Thymus (tissue), 11 donors: ENCODE results near the gene NEGR1. TPM values are rescaled to one million over a fixed set of nuclear protein-coding genes. Genes with fewer than 3 reads are reported as not detected.

Source experiments
- DNase-seq, 9 donors: peaks; one replicate each; pipeline ENCODE4 v3.0.0-alpha.2; 2013; ENCODE audit warnings: low spot score in 9 of 9, low read depth in 6 of 9, missing footprints in 1 of 9
- H3K27ac ChIP-seq, 2 donors: one replicate each; pipeline ENCODE4 v1.5.1; 2013; ENCODE audit warnings: control low read depth in 1 of 2, low read depth in 1 of 2, low read length in 1 of 2, mild to moderate bottlenecking in 1 of 2, moderate library complexity in 1 of 2
- H3K27me3 ChIP-seq, 2 donors: one replicate each; pipeline ENCODE4 v1.5.1; 2013; ENCODE audit warnings: low read length in 1 of 2; ENCODE audit not compliant: control insufficient read depth in 2 of 2, insufficient read depth in 1 of 2
- H3K36me3 ChIP-seq, 2 donors: one replicate each; pipeline ENCODE4 v1.5.1; 2013; ENCODE audit warnings: low read length in 1 of 2, mild to moderate bottlenecking in 1 of 2, moderate library complexity in 1 of 2; ENCODE audit not compliant: control insufficient read depth in 2 of 2, insufficient read depth in 2 of 2
- H3K4me1 ChIP-seq, 2 donors: one replicate each; pipeline ENCODE4 v1.5.1; 2013; ENCODE audit warnings: low read length in 2 of 2; ENCODE audit not compliant: control insufficient read depth in 2 of 2, insufficient read depth in 2 of 2
- H3K4me3 ChIP-seq, 2 donors: one replicate each; pipeline ENCODE4 v1.5.1; 2013; ENCODE audit warnings: low read length in 2 of 2, control low read depth in 1 of 2, mild to moderate bottlenecking in 1 of 2
- H3K9me3 ChIP-seq, 2 donors: one replicate each; pipeline ENCODE4 v1.5.1; 2013; ENCODE audit warnings: low read length in 1 of 2, mild to moderate bottlenecking in 1 of 2; ENCODE audit not compliant: control insufficient read depth in 2 of 2, insufficient read depth in 1 of 2
- WGBS: extraction: QIAGEN DNeasy Blood & Tissue Kit; methylation state at CpG from one replicate; pipeline ENCODE4 v1.1.7; 2013; 5-methylcytosine and 5-hydroxymethylcytosine counted together
- polyA plus RNA-seq: library from polyadenylated mRNA; stranded (reverse); fragments of 200-250 nt; gene quantifications from one replicate; pipeline ENCODE4 v1.2.3, GENCODE V29; 2013
- total RNA-seq: library from RNA; stranded (reverse); fragments of 120-200 nt; gene quantifications from one replicate; pipeline ENCODE4 v1.2.4, GENCODE V29; 2013
- donor health status: healthy.

Gene NEGR1
- total and polyA plus RNA-seq, 2 donors: 2.8 to 3.3 TPM

DNA sequence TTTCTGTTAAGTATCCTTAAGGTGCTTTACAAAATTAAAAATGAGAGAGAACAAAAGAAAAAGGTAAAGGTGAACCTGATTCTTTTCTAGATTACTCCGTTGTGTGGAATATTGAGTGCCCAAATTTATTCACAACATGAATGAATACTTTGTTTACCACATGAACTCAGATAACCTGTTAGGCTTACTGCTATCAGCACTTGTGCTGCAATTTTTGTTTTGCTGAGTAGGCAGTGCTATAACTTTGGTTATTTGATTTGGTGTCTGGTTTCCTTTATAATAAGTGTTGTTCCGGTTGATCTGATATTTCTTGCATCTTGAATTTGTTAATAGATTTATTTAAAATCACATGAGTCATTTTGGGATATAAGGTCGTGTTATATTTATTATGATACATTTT, 195.9 kb downstream of the NEGR1 start:
- DNase-seq: no peak
- 93% methylated on average over 3 of the region's 3 CpGs for WGBS
- Histone ChIP-seq H3K9me3 (no peaks in the 10 kb centered on the region), H3K36me3 (no peaks in the 10 kb centered on the region), H3K27me3 (no peaks in the 10 kb centered on the region), H3K27ac (no peak overlapping the region), H3K4me1 (no peaks in the 10 kb centered on the region), H3K4me3 (no peak overlapping the region)

DNA sequence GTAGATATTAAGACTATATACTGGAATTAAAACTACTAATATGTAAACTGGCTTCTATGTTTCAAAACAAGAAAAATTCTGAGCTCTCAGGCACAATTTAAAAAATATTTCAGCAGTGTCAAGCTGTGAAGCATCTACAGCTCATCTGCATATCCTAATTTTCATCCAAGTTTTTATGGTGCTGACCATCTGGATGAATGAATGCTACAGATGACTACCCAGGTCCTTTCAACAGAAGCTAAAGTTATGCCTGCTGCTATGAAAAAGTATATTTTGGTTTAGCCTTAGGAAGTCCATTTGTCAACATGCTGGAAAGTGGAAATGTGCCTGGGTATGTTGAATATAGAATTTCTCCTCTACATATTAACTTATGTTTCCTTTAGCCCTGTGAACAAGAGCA, 206.9 kb downstream of the NEGR1 start:
- Histone ChIP-seq H3K4me1 (no peaks in the 10 kb centered on the region), H3K4me3 (no peak overlapping the region), H3K27me3 (no peaks in the 10 kb centered on the region), H3K36me3 (no peaks in the 10 kb centered on the region), H3K9me3 (no peaks in the 10 kb centered on the region), H3K27ac (no peak overlapping the region)
- DNase-seq: no peak

DNA sequence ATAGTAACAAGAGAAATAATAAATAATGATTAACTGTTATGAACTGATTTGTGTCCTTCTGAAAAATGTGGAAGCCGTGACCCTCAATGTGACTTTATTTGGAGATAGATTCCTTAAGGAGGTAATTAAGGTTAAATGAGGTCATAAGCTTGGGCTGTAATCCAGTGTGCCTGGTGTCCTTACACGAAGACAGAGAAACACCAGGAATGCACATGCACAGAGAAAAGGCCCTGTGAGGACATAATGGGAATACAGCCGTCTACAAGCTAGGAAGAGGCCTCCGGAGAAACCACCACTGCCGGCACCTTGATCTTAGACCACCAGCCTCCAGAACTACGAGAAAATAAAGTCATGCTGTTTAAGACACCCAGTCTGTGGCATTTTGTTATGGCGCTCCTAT, 215.9 kb downstream of the NEGR1 start:
- Histone ChIP-seq H3K27me3 (no peaks in the 10 kb centered on the region), H3K9me3 (no peaks in the 10 kb centered on the region), H3K36me3 (no peaks in the 10 kb centered on the region), H3K27ac (no peak overlapping the region), H3K4me3 (no peak overlapping the region), H3K4me1 (no peaks in the 10 kb centered on the region)
- WGBS: 99% methylated on average over 7 of the region's 7 CpGs
- DNase-seq: no peak

DNA sequence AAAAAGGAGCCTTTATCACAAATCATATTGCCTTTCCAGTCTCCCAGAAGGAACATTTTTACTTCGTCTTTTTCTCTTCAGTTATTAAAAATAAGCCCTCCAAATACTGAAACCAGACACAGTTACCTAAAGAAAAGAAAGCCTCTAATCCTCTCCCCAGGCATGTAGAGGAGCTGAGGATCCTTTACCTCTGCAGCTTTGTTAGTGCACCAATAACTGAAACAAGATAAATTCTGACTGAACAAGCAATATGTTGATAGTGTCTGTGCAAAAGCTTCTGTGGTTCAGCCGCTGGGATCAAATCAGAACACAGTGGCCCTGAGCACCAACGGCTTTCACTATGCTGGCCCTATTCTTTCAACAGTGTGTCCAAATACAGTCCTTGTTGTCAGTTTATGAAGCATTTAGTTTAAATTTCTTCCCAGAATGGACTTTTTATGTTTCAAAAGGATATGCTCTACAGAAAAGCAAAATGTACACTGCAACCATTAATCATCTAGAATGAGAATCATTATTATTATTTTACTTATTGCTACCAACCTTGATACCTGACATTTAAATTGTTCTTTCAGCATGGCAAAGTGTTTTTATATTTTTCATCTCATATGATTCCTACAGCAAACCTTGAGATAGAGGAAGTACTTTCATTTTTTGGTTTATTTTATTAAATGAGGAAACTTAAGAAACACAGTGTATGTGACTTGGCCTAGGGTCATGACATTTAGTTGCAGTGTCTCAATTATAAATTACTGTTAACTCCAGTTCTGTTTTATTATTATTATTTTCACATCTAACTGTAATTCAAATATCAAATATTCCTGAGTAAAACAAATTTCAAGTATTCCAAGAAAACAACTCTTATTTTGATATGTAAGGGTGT, 217.9 kb downstream of the NEGR1 start:
- Histone ChIP-seq H3K27me3 (no peaks in the 10 kb centered on the region), H3K36me3 (no peaks in the 10 kb centered on the region), H3K9me3 (no peaks in the 10 kb centered on the region), H3K4me1 (no peaks in the 10 kb centered on the region), H3K4me3 (no peak overlapping the region), H3K27ac (no peak overlapping the region)
- WGBS: 55% methylated on average over 3 of the region's 3 CpGs
- DNase-seq: no peak

DNA sequence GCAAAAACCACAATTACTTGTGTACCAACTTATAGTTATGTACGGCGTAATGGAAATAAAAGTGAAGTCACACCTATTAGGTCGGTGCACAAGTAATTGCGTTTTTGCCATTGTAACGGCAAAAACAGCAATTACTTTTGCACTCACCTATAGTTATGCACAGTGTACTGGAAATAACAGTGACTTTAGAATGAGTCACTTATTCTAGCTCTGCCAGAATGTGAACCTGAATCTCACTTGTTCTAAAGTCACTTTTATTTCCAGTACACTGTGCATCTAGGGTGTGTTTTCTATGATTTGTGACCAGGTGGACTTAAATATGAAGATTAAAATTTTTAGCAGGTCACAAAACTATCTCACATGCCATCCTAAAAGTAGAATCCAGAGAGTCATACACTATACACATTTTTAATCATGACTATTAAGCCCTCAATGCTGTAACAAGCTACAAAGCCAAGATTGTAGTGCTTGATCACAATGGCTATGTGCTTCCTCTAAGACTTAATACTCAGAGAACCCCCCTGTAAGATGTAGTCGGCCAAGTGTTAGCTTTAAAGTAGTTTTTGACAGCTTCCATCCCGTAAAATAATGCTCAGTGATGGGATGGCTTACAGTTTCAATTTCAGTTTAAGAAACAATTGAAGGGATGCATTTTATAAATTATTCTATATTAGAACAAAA, 218.8 kb downstream of the NEGR1 start:
- DNase-seq: no peak
- no peaks in the 10 kb centered on the region for H3K4me1 ChIP-seq
- WGBS: 78% methylated on average over 7 of the region's 7 CpGs
- no peak overlapping the region for H3K4me3 ChIP-seq
- no peaks in the 10 kb centered on the region for H3K9me3 ChIP-seq
- no peaks in the 10 kb centered on the region for H3K27me3 ChIP-seq
- H3K36me3 ChIP-seq: no peaks in the 10 kb centered on the region
- H3K27ac ChIP-seq: no peak overlapping the region

DNA sequence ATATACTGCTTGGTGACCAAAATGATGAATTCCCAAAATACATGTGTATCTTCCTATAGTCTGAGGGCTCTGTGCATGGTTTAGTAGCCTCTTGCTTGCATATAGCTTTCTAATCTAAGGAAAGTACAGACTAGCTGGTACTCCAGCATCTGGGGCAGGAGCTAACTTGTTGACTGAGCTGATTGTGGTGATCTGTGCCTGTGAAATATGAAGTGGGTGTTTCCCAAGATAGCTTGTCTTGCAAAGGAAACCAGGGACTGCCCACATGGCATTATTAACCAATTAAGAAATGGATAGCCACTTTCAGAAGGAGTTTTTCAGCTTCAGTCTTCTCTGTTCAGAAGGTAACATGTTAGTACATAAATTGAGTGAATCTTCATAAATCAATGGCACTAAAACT, 219.8 kb downstream of the NEGR1 start:
- H3K27ac ChIP-seq: no peak overlapping the region
- H3K4me3 ChIP-seq: no peak overlapping the region
- H3K9me3 ChIP-seq: no peaks in the 10 kb centered on the region
- no peak for DNase-seq
- no peaks in the 10 kb centered on the region for H3K4me1 ChIP-seq
- H3K27me3 ChIP-seq: no peaks in the 10 kb centered on the region
- H3K36me3 ChIP-seq: no peaks in the 10 kb centered on the region

DNA sequence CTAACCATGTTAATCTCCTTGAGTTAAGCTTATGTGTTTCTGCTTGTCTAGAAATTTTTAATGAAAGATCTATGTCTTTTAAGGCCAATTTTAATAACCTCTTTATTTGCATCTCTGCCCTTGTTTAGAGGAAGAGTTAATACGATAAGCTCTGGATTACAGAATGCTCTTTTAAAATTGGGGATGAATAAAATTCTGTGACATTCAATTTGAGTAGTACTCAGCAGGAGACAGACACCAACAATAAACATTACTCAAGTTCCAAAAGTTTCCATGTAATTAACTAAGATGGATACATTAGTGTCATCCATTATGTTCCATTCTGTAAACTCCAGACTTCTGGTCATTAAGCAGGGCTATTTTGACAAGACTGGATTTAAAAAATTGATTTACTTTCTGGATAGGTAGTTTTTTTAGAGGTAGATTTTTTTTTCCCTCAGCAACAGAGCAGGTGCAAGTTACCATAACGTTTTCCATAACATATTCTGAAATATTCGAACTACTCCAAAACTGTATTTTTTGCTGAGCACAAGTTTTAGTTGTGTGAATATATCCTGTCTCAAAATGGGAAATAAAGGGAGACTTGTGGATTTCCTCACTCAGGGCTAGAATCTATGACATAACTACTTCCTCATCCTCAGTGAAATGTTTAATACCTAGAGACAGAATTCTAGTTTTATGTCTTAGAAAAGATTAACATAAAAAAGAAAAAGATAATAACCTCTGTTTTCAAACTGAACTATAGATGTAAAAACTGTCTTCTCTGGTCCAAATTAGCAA, 221.7 kb downstream of the NEGR1 start:
- Histone ChIP-seq H3K4me3 (no peak overlapping the region), H3K36me3 (no peaks in the 10 kb centered on the region), H3K27ac (no peak overlapping the region), H3K27me3 (no peaks in the 10 kb centered on the region), H3K9me3 (no peaks in the 10 kb centered on the region), H3K4me1 (no peaks in the 10 kb centered on the region)
- no peak for DNase-seq
- 69% methylated on average over 3 of the region's 3 CpGs for WGBS

DNA sequence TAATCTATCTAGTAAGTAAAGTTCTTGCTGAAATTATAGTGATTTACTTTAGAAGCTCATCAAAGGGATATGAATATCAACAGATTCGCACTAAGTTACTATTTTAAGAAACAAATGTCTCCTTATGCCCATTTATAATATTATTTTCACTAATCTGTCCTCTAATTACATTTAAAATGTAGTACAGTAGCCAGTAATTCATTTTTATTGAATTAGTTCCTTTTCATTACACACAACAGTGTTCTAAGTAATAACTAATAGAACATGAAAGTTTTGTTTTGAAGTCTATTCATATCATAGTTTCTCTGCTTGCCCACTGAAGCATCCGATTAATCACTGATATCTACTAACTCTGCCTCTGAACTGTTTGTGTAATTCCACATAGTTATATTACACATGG, 225.8 kb downstream of the NEGR1 start:
- Histone ChIP-seq H3K36me3 (no peaks in the 10 kb centered on the region), H3K4me3 (no peak overlapping the region), H3K27me3 (no peaks in the 10 kb centered on the region), H3K9me3 (no peaks in the 10 kb centered on the region), H3K27ac (no peak overlapping the region), H3K4me1 (no peaks in the 10 kb centered on the region)
- DNase-seq: no peak
- WGBS: 96% methylated on average over 2 of the region's 2 CpGs

DNA sequence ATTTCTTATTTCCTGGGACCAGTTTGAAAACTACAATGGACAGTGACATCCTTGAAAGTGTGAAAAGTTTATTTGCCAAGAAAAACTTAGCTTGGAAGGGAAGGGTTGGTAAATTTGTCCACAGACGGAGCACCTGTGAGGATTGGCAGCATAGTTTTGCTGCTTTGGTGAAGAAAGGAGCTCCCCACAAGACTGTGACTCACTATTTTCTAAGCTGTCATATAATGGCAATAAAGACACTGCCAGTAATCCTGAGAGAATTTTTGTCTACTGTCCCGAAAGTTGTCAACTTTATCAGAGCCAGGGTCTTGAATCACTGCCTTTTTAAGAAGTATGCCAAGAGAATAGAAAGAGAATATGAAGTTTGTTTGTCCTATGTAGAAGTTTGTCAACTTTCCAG, 230.8 kb downstream of the NEGR1 start:
- H3K36me3 ChIP-seq: no peaks in the 10 kb centered on the region
- no peaks in the 10 kb centered on the region for H3K9me3 ChIP-seq
- no peaks in the 10 kb centered on the region for H3K4me1 ChIP-seq
- H3K27me3 ChIP-seq: no peaks in the 10 kb centered on the region
- 95% methylated on average over 2 of the region's 2 CpGs for WGBS
- no peak for DNase-seq
- H3K4me3 ChIP-seq: no peak overlapping the region
- H3K27ac ChIP-seq: no peak overlapping the region
